GM23338 (cell line): ENCODE data around the gene SELENOS. TPM values are rescaled to one million over a fixed set of nuclear protein-coding genes. Genes with fewer than 3 reads are reported as not detected.

Source experiments
- ATAC-seq: fragments of 200-7000 bp; cut with Tn5 transposase; 3 replicates; pipeline ENCODE4 v1.9.1; 2020
- DNase-seq: peaks from one replicate; pipeline ENCODE4 v3.0.0-alpha.2; 2015; ENCODE audit warnings: low spot score
- H2AFZ ChIP-seq: fragments of 200-600 bp; sonication (generic); 2 replicates; pipeline ENCODE4 v1.8.0; 2016; ENCODE audit warnings: antibody characterized with exemption, mild to moderate bottlenecking, moderate library complexity
- H3F3A ChIP-seq: fragments of 200-600 bp; sonication (generic); replicated peaks from 2 replicates; pipeline ENCODE4 v1.8.0; 2017; ENCODE audit warnings: antibody characterized with exemption, mixed run types, low read depth
- H3K27ac ChIP-seq: fragments of 200-600 bp; sonication (generic); 2 replicates; pipeline ENCODE4 v1.6.1; 2016; ENCODE audit warnings: low read depth
- H3K27me3 ChIP-seq: fragments of 200-600 bp; sonication (generic); 2 replicates; pipeline ENCODE4 v1.8.0; 2016; ENCODE audit warnings: mild to moderate bottlenecking, mixed run types, moderate library complexity; ENCODE audit not compliant: insufficient read depth
- H3K36me3 ChIP-seq: fragments of 200-600 bp; sonication (generic); 2 replicates; pipeline ENCODE4 v1.8.0; 2016; ENCODE audit warnings: mild to moderate bottlenecking; ENCODE audit not compliant: insufficient read depth
- H3K4me1 ChIP-seq: fragments of 200-600 bp; sonication (generic); 2 replicates; pipeline ENCODE4 v1.8.0; 2016; ENCODE audit warnings: mild to moderate bottlenecking, moderate library complexity; ENCODE audit not compliant: insufficient read depth
- H3K4me2 ChIP-seq: fragments of 200-600 bp; sonication (generic); 2 replicates; pipeline ENCODE4 v1.7.1; 2017; ENCODE audit warnings: mixed run types
- H3K4me3 ChIP-seq: fragments of 200-600 bp; sonication (generic); 2 replicates; pipeline ENCODE4 v1.6.1; 2016; ENCODE audit warnings: mixed run types
- H3K79me2 ChIP-seq: fragments of 200-600 bp; sonication (generic); replicated peaks from 2 replicates; pipeline ENCODE4 v1.8.0; 2017; ENCODE audit warnings: mild to moderate bottlenecking; ENCODE audit not compliant: insufficient read depth
- H3K9me2 ChIP-seq: fragments of 200-600 bp; sonication (generic); 2 replicates; pipeline ENCODE4 v1.8.0; 2017; ENCODE audit not compliant: insufficient read depth
- H4K20me1 ChIP-seq: fragments of 200-600 bp; sonication (generic); replicated peaks from 2 replicates; pipeline ENCODE4 v1.8.0; 2017; ENCODE audit warnings: mild to moderate bottlenecking; ENCODE audit not compliant: insufficient read depth
- H3K27ac Mint-ChIP-seq: 2 replicates; pipeline ENCODE4 v1.8.0; 2020; ENCODE audit warnings: inconsistent platforms, mild to moderate bottlenecking, moderate library complexity, mixed read lengths
- H3K27me3 Mint-ChIP-seq: 3 replicates; pipeline ENCODE4 v1.8.0; 2022; ENCODE audit warnings: low read depth, mild to moderate bottlenecking, moderate library complexity, mixed read lengths, inconsistent platforms; ENCODE audit not compliant: insufficient read depth, poor library complexity
- H3K36me3 Mint-ChIP-seq: 3 replicates; pipeline ENCODE4 v1.8.0; 2021; ENCODE audit warnings: low read depth, mild to moderate bottlenecking, inconsistent platforms, moderate library complexity, mixed read lengths
- H3K4me1 Mint-ChIP-seq: 3 replicates; pipeline ENCODE4 v1.8.0; 2020; ENCODE audit warnings: mild to moderate bottlenecking, inconsistent platforms, mixed read lengths
- H3K4me3 Mint-ChIP-seq: 3 replicates; pipeline ENCODE4 v1.8.0; 2021; ENCODE audit warnings: moderate library complexity, mild to moderate bottlenecking, inconsistent platforms, mixed read lengths
- H3K9me3 Mint-ChIP-seq: 3 replicates; pipeline ENCODE4 v1.8.0; 2020; ENCODE audit warnings: moderate library complexity, mild to moderate bottlenecking, inconsistent platforms, mixed read lengths
- CREB1 ChIP-seq: fragments of 250-450 bp; sonication (Bioruptor Pico); IDR thresholded peaks from 2 replicates; pipeline ENCODE4 v1.5.0; 2020; ENCODE audit warnings: low read depth, mild to moderate bottlenecking, moderate library complexity
- CTCF ChIP-seq, 2 experiments: fragments of 200-600 bp in 1 of 2; sonication (generic) in 1 of 2; conservative IDR thresholded peaks; 2 replicates each; pipeline versions ENCODE4 v1.5.1 to v1.6.1; 2016 to 2017; ENCODE audit warnings: antibody characterized with exemption in 2 of 2, low read depth in 2 of 2, mild to moderate bottlenecking in 2 of 2, moderate library complexity in 1 of 2
- JUNB ChIP-seq: IDR thresholded peaks from one replicate; pipeline ENCODE4 v1.6.1; 2016; ENCODE audit warnings: antibody characterized with exemption; ENCODE audit not compliant: unreplicated experiment
- NANOG ChIP-seq: IDR thresholded peaks from 2 replicates; pipeline ENCODE4 v1.6.1; 2016; ENCODE audit warnings: antibody characterized with exemption, borderline replicate concordance
- REST ChIP-seq: IDR thresholded peaks from one replicate; pipeline ENCODE4 v1.6.1; 2018; ENCODE audit warnings: antibody characterized with exemption; ENCODE audit not compliant: unreplicated experiment
- ZNF114 ChIP-seq: fragments of 250-450 bp; sonication (Bioruptor Pico); IDR thresholded peaks from 2 replicates; pipeline ENCODE4 v1.5.0; 2020; ENCODE audit warnings: mild to moderate bottlenecking, moderate library complexity
- polyA plus RNA-seq: library from polyadenylated mRNA; unstranded; fragments of >200 nt; fragmentation: Nextera tagmentation; extraction: Ambion mirVana; gene quantifications from 2 replicates; pipeline ENCODE4 v1.2.1, GENCODE V29; 2016
- total RNA-seq: library from RNA; depleted of rRNA; stranded (reverse); fragments of >200 nt; shearing (Covaris generic); gene quantifications from 2 replicates; pipeline ENCODE4 v1.2.3, GENCODE V29; 2014

The SELENOS gene
- total and polyA plus RNA-seq, 2 experiments from 2014 or later = 37.0 to 106 TPM

- Mint-ChIP-seq H3K36me3 (peaks cover 11% of the 10 kb centered on the region; the same call in 2 of the 3 replicates), H3K9me3 (no peaks in the 10 kb centered on the region), H3K4me3 (peak overlapping the region; percentile 96), H3K27ac (peak overlapping the region; percentile 90), H3K4me1 (peaks cover 60% of the 10 kb centered on the region), H3K27me3 (peaks cover 12% of the 10 kb centered on the region)
- Histone ChIP-seq H3K4me2 (peak overlapping the region; percentile 94), H3K79me2 (peaks cover 47% of the 10 kb centered on the region), H3K27me3 (peaks cover 17% of the 10 kb centered on the region), H3K4me3 (peak overlapping the region; percentile 84), H2AFZ (no peak overlapping the region), H3K9me2 (no peaks in the 10 kb centered on the region), H4K20me1 (peaks cover 33% of the 10 kb centered on the region), H3K27ac (no peak overlapping the region), H3F3A (0 out of 2 replicates have a peak, but pooled peaks cover 4% of the 10 kb centered on the region), H3K36me3 (no peaks in the 10 kb centered on the region; the same call in none of the 2 replicates), H3K4me1 (peaks cover 44% of the 10 kb centered on the region)
- TF ChIP-seq NANOG = no peak
- TF ChIP-seq REST = no peak
- TF ChIP-seq JUNB = no peak
- DNase-seq (peak; percentile 87), ATAC-seq (peak; percentile 64)
Measured at GRCh38 chr15:101250873-101251829, 26.1 kb downstream of the SELENOS start.

- Histone ChIP-seq H3K9me2 (no peaks in the 10 kb centered on the region), H3K4me3 (peak overlapping the region; percentile 84), H3F3A (0 out of 2 replicates have a peak, but pooled peaks cover 4% of the 10 kb centered on the region), H3K79me2 (peaks cover 55% of the 10 kb centered on the region), H4K20me1 (peaks cover 39% of the 10 kb centered on the region), H2AFZ (no peak overlapping the region), H3K36me3 (no peaks in the 10 kb centered on the region; the same call in none of the 2 replicates), H3K27me3 (peaks cover 17% of the 10 kb centered on the region), H3K27ac (no peak overlapping the region), H3K4me2 (peak overlapping the region; percentile 94), H3K4me1 (peaks cover 49% of the 10 kb centered on the region)
- TF ChIP-seq CTCF (conservative IDR thresholded peaks at IDR 0.05; ENCODE audit: low read depth in 2 of 2) (no peak), JUNB (no peak), ZNF114 (CRISPR knock-in tag) (no peak), CREB1 (CRISPR knock-in tag) (no peak)
- Mint-ChIP-seq H3K4me1 (peaks cover 61% of the 10 kb centered on the region), H3K4me3 (peak overlapping the region; percentile 96), H3K36me3 (peaks cover 11% of the 10 kb centered on the region; the same call in 2 of the 3 replicates), H3K9me3 (no peaks in the 10 kb centered on the region), H3K27me3 (peaks cover 12% of the 10 kb centered on the region), H3K27ac (peak overlapping the region; percentile 90)
- DNase-seq (no peak), ATAC-seq (no peak; the same call in 2 of the 3 replicates)
Measured at GRCh38 chr15:101250341-101250831, 26.9 kb downstream of the SELENOS start.
